GM12878 (cell line): ENCODE data around the gene DEF6. TPM values are rescaled to one million over a fixed set of nuclear protein-coding genes. Genes with fewer than 3 reads are reported as not detected.

Source experiments
- ATAC-seq: fragments of 200-7000 bp; cut with Tn5 transposase; 3 replicates; pipeline ENCODE4 v1.9.1; 2020; ENCODE audit warnings: mild to moderate bottlenecking, moderate library complexity
- BruUV-seq: library from RNA; stranded (reverse); fragments of 400-500 nt; replicated peaks from 2 replicates; lab custom pipeline; 2021; lab: Mats Ljungman, UMichigan
- CTCF ChIA-PET: fragments of 300-600 bp; sonication (Branson Sonifier 250); formaldehyde crosslinking; extraction: SDS; loops from one replicate; lab custom pipeline; 2021; ENCODE audit warnings: inconsistent platforms; lab: Yijun Ruan, JAX
- POLR2A ChIA-PET: fragments of 350-600 bp; formaldehyde crosslinking; extraction: SDS; loops from one replicate; lab custom pipeline; 2021; ENCODE audit warnings: inconsistent platforms; lab: Charles Lee
- RAD21 ChIA-PET: fragments of 300-600 bp; sonication (Branson Sonifier 250); formaldehyde crosslinking; loops from one replicate; lab custom pipeline; 2023; ENCODE audit warnings: antibody characterized with exemption; ENCODE audit not compliant: unreplicated experiment; lab: Charles Lee
- SMC1A ChIA-PET: fragments of 300-600 bp; sonication (Branson Sonifier 250); formaldehyde crosslinking; loops from one replicate; lab custom pipeline; 2023; ENCODE audit not compliant: unreplicated experiment, uncharacterized antibody; lab: Charles Lee
- DNase-seq: peaks from one replicate; pipeline ENCODE4 v3.0.0-alpha.2; 2011; ENCODE audit warnings: low read depth, low spot score
- FAIRE-seq: peaks from 3 replicates; lab custom pipeline; 2011; peaks lifted over from hg19 to GRCh38; lab: Jason Lieb, UNC
- H2AFZ ChIP-seq: 2 replicates; pipeline ENCODE4 v1.6.0; 2011; ENCODE audit warnings: low read depth, low read length, control low read depth; ENCODE audit not compliant: control insufficient read depth
- H3K27ac ChIP-seq: 2 replicates; pipeline ENCODE4 v1.5.1; 2011; ENCODE audit warnings: control low read depth; ENCODE audit not compliant: control insufficient read depth, insufficient read depth
- H3K27me3 ChIP-seq, 2 experiments: replicated peaks in 1 of 2; 2 replicates each; pipeline versions ENCODE4 v1.6.0 to v1.6.1; 2011; ENCODE audit warnings: low read length in 1 of 2; ENCODE audit not compliant: control insufficient read depth in 2 of 2, insufficient read depth in 2 of 2
- H3K36me3 ChIP-seq, 2 experiments: 2 replicates each; pipeline ENCODE4 v1.5.1; 2011; ENCODE audit warnings: low read length in 1 of 2; ENCODE audit not compliant: control insufficient read depth in 2 of 2, insufficient read depth in 2 of 2
- H3K4me1 ChIP-seq: 2 replicates; pipeline ENCODE4 v1.6.1; 2011; ENCODE audit warnings: mild to moderate bottlenecking, low read length, moderate library complexity, mixed read lengths; ENCODE audit not compliant: control insufficient read depth, insufficient read depth
- H3K4me2 ChIP-seq: 2 replicates; pipeline ENCODE4 v1.6.0; 2011; ENCODE audit warnings: control low read depth; ENCODE audit not compliant: control insufficient read depth, insufficient read depth
- H3K4me3 ChIP-seq: fragments of 200-600 bp; sonication (generic); 2 replicates; pipeline ENCODE4 v1.5.1; 2016
- H3K79me2 ChIP-seq: 2 replicates; pipeline ENCODE4 v1.6.0; 2011; ENCODE audit warnings: low read length; ENCODE audit not compliant: control insufficient read depth, insufficient read depth
- H3K9ac ChIP-seq: 2 replicates; pipeline ENCODE4 v1.8.0; 2011; ENCODE audit warnings: low read length, control low read depth, mixed read lengths; ENCODE audit not compliant: control insufficient read depth, insufficient read depth
- H3K9me3 ChIP-seq: replicated peaks from 3 replicates; pipeline ENCODE4 v1.5.1; 2011; ENCODE audit warnings: mild to moderate bottlenecking, low read length; ENCODE audit not compliant: control insufficient read depth, insufficient read depth
- H4K20me1 ChIP-seq: 2 replicates; pipeline ENCODE4 v1.6.0; 2011; ENCODE audit not compliant: control insufficient read depth, insufficient read depth
- CHD1 ChIP-seq: IDR thresholded peaks from 2 replicates; pipeline ENCODE4 v1.6.1; 2012; ENCODE audit warnings: low read depth, low read length, improper control_type of control experiment
- EED ChIP-seq: sonication (generic); IDR thresholded peaks from 2 replicates; pipeline ENCODE4 v1.6.1; 2016; ENCODE audit warnings: antibody characterized with exemption, low read depth
- EP300 ChIP-seq, 2 experiments: fragments of 150-350 bp in 1 of 2; IDR thresholded peaks; 2 replicates each; pipeline ENCODE4 v1.6.1; 2011 to 2012; ENCODE audit warnings: low read depth in 2 of 2, low read length in 2 of 2, borderline replicate concordance in 1 of 2, improper control_type of control experiment in 1 of 2, inconsistent platforms in 1 of 2; ENCODE audit not compliant: control insufficient read depth in 1 of 2
- GATAD2B ChIP-seq: fragments of 450-650 bp; conservative IDR thresholded peaks from 2 replicates; pipeline ENCODE4 v1.6.1; 2017; ENCODE audit warnings: low read depth, mild to moderate bottlenecking, moderate library complexity
- KDM1A ChIP-seq: fragments of 200-600 bp; sonication (generic); IDR thresholded peaks from 2 replicates; pipeline ENCODE4 v1.6.1; 2016; ENCODE audit warnings: borderline replicate concordance
- MYC ChIP-seq: IDR thresholded peaks from 2 replicates; pipeline ENCODE4 v1.6.1; 2011; ENCODE audit warnings: mild to moderate bottlenecking, low read length, moderate library complexity, inconsistent platforms; ENCODE audit not compliant: insufficient read depth, insufficient replicate concordance, insufficient read length, severe bottlenecking
- NFIC ChIP-seq: IDR thresholded peaks from 2 replicates; pipeline ENCODE4 v1.6.1; 2012; ENCODE audit warnings: low read depth, mild to moderate bottlenecking, inconsistent platforms, low read length, moderate library complexity
- NR2C1 ChIP-seq: fragments of 450-650 bp; IDR thresholded peaks from 2 replicates; pipeline ENCODE4 v1.6.1; 2017; ENCODE audit warnings: antibody characterized with exemption, mild to moderate bottlenecking, moderate library complexity
- SMARCA5 ChIP-seq: fragments of 450-650 bp; IDR thresholded peaks from 2 replicates; pipeline ENCODE4 v1.6.1; 2017; ENCODE audit warnings: mild to moderate bottlenecking
- SMC3 ChIP-seq: IDR thresholded peaks from 2 replicates; pipeline ENCODE4 v1.6.1; 2011; ENCODE audit warnings: low read length, improper control_type of control experiment, borderline replicate concordance
- TCF3 ChIP-seq: IDR thresholded peaks from 2 replicates; pipeline ENCODE4 v1.6.1; 2012; ENCODE audit warnings: low read depth, mild to moderate bottlenecking, low read length, borderline replicate concordance; ENCODE audit not compliant: insufficient read depth
- TCF7 ChIP-seq: IDR thresholded peaks from 2 replicates; pipeline ENCODE4 v1.6.1; 2014; ENCODE audit warnings: antibody characterized with exemption, borderline replicate concordance
- USF1 ChIP-seq: IDR thresholded peaks from 2 replicates; pipeline ENCODE4 v1.6.1; 2011; ENCODE audit warnings: borderline replicate concordance, low read depth, mild to moderate bottlenecking, moderate library complexity, mixed read lengths, low read length; ENCODE audit not compliant: insufficient read depth; ENCODE audit errors: extremely low read length
- ZBTB11 ChIP-seq: fragments of 450-650 bp; formaldehyde crosslinking; IDR thresholded peaks from 2 replicates; pipeline ENCODE4 v1.5.0; 2022; ENCODE audit warnings: mild to moderate bottlenecking, missing genetic modification characterization
- ZNF24 ChIP-seq: fragments of 450-650 bp; IDR thresholded peaks from 2 replicates; pipeline ENCODE4 v1.6.1; 2017; ENCODE audit warnings: antibody characterized with exemption, mild to moderate bottlenecking
- WGBS: methylation state at CpG from one replicate; pipeline ENCODE4 v1.1.6; 2016; ENCODE audit warnings: low lambda C conversion rate; ENCODE audit not compliant: insufficient replicate concordance, insufficient coverage; ENCODE audit errors: missing lambda C conversion rate; 5-methylcytosine and 5-hydroxymethylcytosine counted together
- in situ Hi-C: fragments of 300-500 bp; cut with MboI; formaldehyde crosslinking; loops from 9 replicates; pipeline ENCODE4 v1.14.3; 2018; ENCODE audit warnings: mixed read lengths
- intact Hi-C: fragments of 100-400 bp; cut with micrococcal nuclease; formaldehyde crosslinking; loops from one replicate; pipeline ENCODE4 v1.14.2; 2022; ENCODE audit not compliant: unreplicated experiment
- polyA plus RNA-seq, 11 experiments: library from polyadenylated mRNA; depleted of rRNA in 4 of 11; unstranded in 6 of 11; stranded (reverse) in 5 of 11; fragments of >200 nt; fragmentation: Nextera tagmentation in 4 of 11; fragmentation: Illumina TruSeq in 1 of 11; extraction: Ambion mirVana in 4 of 11; extraction: Trizol in 1 of 11; gene quantifications; 1 replicate in 1 of 11; 2 replicates in 10 of 11; pipeline versions ENCODE4 v1.2.1 to v1.2.3, GENCODE V29; 2011 to 2016; ENCODE audit warnings: inconsistent platforms in 2 of 11, missing spikeins in 2 of 11, low read depth in 1 of 11
- total RNA-seq, 4 experiments: library from RNA; depleted of rRNA in 3 of 4; stranded (reverse); fragments of >200 nt in 3 of 4; fragmentation: Illumina TruSeq in 1 of 4; extraction: Trizol in 1 of 4; gene quantifications; 2 replicates each; pipeline versions ENCODE4 v1.2.1 to v1.2.3, GENCODE V29; 2013 to 2021
- TF ChIP-seq, protein P1 (sequence below): fragments of 150-350 bp; IDR thresholded peaks from 2 replicates; pipeline ENCODE4 v1.6.1; 2014; ENCODE audit warnings: mild to moderate bottlenecking, low read depth, low read length
- TF ChIP-seq, protein P2 (sequence below): IDR thresholded peaks from 2 replicates; pipeline ENCODE4 v1.6.1; 2012; ENCODE audit warnings: low read length, inconsistent platforms

DEF6 gene
- total and polyA plus RNA-seq, 10 of the 15 experiments (the other 5 are each of a cell fraction or from before 2014, with no cell fraction given): 3.3 to 69.5 (median 48.8) TPM

GRCh38 chr6:35304299-35304698 lies 6.7 kb downstream of the DEF6 start:
- intact Hi-C loops (no loop called here), in situ Hi-C loops (no loop called here)
- Histone ChIP-seq H3K4me3 (no peak overlapping the region), H3K9ac (no peak overlapping the region), H3K27me3 (no peaks in the 10 kb centered on the region), H3K27ac (no peak overlapping the region), H3K79me2 (peaks cover 40% of the 10 kb centered on the region), H3K9me3 (no peaks in the 10 kb centered on the region), H4K20me1 (no peaks in the 10 kb centered on the region), H3K4me1 (peaks cover 28% of the 10 kb centered on the region), H3K36me3 (peaks cover 0 to 13% of the 10 kb centered on the region in 2 experiments; a peak in 1 of 4 replicates), H2AFZ (no peak overlapping the region), H3K4me2 (no peak overlapping the region)
- ChIA-PET RAD21 (interaction anchor here (0.8 to 1.9 kb wide), 3 partner anchors 12 to 148 kb away, joined by 3 to 6 read pairs (median 5); partner anchors contain the start of gene FANCE), SMC1A (no interaction called here), POLR2A (interaction anchor here (1.1 kb wide), 1 partner anchor 45 kb away, joined by 5 read pairs; the partner anchor contains the start of gene ZNF76), CTCF (interaction anchor here (1.2 to 1.7 kb wide), 3 partner anchors 21 to 143 kb away, joined by 3 to 16 read pairs (median 4); no protein-coding TSS in a partner anchor)
- no peak for ATAC-seq
- FAIRE-seq: no peak
- WGBS: 92% methylated on average over 1 of the region's 1 CpG
- BruUV-seq: no TSS peak
- DNase-seq: no peak
- TF ChIP-seq USF1: no peak
- no peak for TF ChIP-seq SMC3
- TF ChIP-seq, protein P1, sequence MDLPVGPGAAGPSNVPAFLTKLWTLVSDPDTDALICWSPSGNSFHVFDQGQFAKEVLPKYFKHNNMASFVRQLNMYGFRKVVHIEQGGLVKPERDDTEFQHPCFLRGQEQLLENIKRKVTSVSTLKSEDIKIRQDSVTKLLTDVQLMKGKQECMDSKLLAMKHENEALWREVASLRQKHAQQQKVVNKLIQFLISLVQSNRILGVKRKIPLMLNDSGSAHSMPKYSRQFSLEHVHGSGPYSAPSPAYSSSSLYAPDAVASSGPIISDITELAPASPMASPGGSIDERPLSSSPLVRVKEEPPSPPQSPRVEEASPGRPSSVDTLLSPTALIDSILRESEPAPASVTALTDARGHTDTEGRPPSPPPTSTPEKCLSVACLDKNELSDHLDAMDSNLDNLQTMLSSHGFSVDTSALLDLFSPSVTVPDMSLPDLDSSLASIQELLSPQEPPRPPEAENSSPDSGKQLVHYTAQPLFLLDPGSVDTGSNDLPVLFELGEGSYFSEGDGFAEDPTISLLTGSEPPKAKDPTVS: no peak
- TF ChIP-seq EP300 (IDR thresholded peaks at IDR 0.05; ENCODE audit: borderline replicate concordance in 1 of 2, control insufficient read depth in 1 of 2, low read depth in 2 of 2, low read length in 2 of 2): no peak
- no peak for TF ChIP-seq ZBTB11 (CRISPR knock-in tag)
- TF ChIP-seq TCF7: no peak
- no peak for TF ChIP-seq NFIC
- TF ChIP-seq ZNF24: no peak
- TF ChIP-seq GATAD2B: no peak
- no peak for TF ChIP-seq TCF3
- TF ChIP-seq SMARCA5: no peak
- TF ChIP-seq NR2C1: no peak
- TF ChIP-seq, protein P2, sequence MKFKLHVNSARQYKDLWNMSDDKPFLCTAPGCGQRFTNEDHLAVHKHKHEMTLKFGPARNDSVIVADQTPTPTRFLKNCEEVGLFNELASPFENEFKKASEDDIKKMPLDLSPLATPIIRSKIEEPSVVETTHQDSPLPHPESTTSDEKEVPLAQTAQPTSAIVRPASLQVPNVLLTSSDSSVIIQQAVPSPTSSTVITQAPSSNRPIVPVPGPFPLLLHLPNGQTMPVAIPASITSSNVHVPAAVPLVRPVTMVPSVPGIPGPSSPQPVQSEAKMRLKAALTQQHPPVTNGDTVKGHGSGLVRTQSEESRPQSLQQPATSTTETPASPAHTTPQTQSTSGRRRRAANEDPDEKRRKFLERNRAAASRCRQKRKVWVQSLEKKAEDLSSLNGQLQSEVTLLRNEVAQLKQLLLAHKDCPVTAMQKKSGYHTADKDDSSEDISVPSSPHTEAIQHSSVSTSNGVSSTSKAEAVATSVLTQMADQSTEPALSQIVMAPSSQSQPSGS: no peak
- TF ChIP-seq CHD1: no peak
- no peak for TF ChIP-seq KDM1A
- TF ChIP-seq MYC: no peak
- TF ChIP-seq EED: no peak
